Measurements from ENCODE around the gene USP36. TPM values are rescaled to one million over a fixed set of nuclear protein-coding genes. Genes with fewer than 3 reads are reported as not detected.

The USP36 gene
- total and polyA plus RNA-seq, 9 of the 15 experiments (the other 6 are each of a cell fraction or from before 2014, with no cell fraction given) = 6.4 to 72.8 (median 22.5) TPM

DNA sequence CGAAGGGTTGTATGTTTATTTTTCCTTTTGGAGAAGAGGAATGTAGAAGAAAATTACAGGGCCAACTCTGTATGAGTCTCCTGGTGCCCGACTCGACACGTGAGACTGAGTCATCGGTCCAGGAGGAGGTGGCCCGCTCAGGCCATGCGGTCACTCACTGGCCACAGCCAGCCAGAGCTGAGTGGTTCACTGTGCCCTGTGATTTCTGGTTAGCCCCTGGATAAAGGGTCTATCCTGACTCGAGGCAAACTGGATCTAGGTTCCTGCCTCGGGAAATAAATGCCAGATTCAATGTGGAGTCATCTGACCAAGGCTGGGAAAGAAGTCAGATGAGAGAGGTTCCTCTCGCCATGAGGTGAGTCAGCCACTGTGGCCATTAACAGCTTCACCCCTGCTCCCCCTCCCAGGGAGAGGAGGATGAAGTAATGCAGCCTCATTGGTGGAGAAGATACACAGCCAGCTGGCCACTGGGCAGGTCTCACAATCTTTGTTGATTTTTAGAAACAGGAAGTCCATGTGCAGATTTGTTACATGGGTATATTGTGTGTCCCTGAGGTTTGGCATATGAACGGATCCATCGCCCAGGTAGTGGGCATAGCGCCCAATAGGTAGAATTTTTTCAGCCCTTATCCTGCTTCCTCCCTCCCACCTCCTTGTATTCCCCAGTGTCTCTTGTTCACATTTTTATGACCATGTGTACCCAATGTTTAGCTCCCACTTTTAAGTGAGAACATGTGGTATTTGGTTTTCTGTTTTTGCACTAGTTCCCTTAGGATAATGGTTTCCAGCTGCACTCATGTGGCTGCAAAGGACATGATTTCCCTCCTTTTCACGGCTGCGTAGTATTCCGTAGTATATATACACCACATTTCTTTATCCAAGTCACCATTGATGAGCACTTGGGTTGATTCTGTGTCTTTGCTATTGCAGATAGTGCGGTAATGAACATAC, 21.7 kb upstream of the USP36 start (continued):
- TF ChIP-seq, protein P1, sequence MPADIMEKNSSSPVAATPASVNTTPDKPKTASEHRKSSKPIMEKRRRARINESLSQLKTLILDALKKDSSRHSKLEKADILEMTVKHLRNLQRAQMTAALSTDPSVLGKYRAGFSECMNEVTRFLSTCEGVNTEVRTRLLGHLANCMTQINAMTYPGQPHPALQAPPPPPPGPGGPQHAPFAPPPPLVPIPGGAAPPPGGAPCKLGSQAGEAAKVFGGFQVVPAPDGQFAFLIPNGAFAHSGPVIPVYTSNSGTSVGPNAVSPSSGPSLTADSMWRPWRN (IDR thresholded peaks at IDR 0.05; ENCODE audit: low read depth) = 0 out of 2 replicates have a peak, but pooled peaks have one; percentile 13
- peak; percentile 79 for TF ChIP-seq NFRKB (IDR thresholded peaks at IDR 0.05; ENCODE audit: low read depth)
- TF ChIP-seq NRF1 (conservative IDR thresholded peaks at IDR 0.05 in 1 of 2, IDR thresholded peaks at IDR 0.05 in 1 of 2) = peak in 1 of 2 experiments; percentile 47; a peak in 1 of 4 replicates
- peak; percentile 88 for TF ChIP-seq SMARCA4 (IDR thresholded peaks at IDR 0.05)
- peak; percentile 92 for TF ChIP-seq ZNF175 (CRISPR knock-in tag; IDR thresholded peaks at IDR 0.05; ENCODE audit: low read depth)
- peak; percentile 51 for TF ChIP-seq NFE2 (IDR thresholded peaks at IDR 0.05; ENCODE audit: low read depth)
- TF ChIP-seq HCFC1 (IDR thresholded peaks at IDR 0.05; ENCODE audit: low read depth, low read length) = 0 out of 2 replicates have a peak, but pooled peaks have one; percentile 6
- peak; percentile 63 for TF ChIP-seq KLF13 (tag; IDR thresholded peaks at IDR 0.05; ENCODE audit: borderline replicate concordance, low read depth)
- TF ChIP-seq TOE1 (IDR thresholded peaks at IDR 0.05; ENCODE audit: borderline replicate concordance) = peak; percentile 74
- no peak for TF ChIP-seq TOE1 (CRISPR knock-in tag; IDR thresholded peaks at IDR 0.05; ENCODE audit: borderline replicate concordance, low read depth)
- TF ChIP-seq FOXJ2 (tag; IDR thresholded peaks at IDR 0.05) = peak; percentile 48
- no peak for TF ChIP-seq NR2F6 (CRISPR knock-in tag; IDR thresholded peaks at IDR 0.05)
- no peak; the same call in 1 of the 2 replicates for TF ChIP-seq NR2C1 (IDR thresholded peaks at IDR 0.05)
- peak; percentile 64 for TF ChIP-seq NR2C1 (tag; IDR thresholded peaks at IDR 0.05)
- peak; percentile 33; the same call in 1 of the 2 replicates for TF ChIP-seq CREM (IDR thresholded peaks at IDR 0.05; ENCODE audit: low read depth)
- peak; percentile 79 for TF ChIP-seq CHD4 (IDR thresholded peaks at IDR 0.05; ENCODE audit: insufficient read depth, insufficient replicate concordance, low read depth, low read length, poor library complexity, severe bottlenecking)
- peak; percentile 61 for TF ChIP-seq DMBX1 (CRISPR knock-in tag; IDR thresholded peaks at IDR 0.05; ENCODE audit: borderline replicate concordance)
- TF ChIP-seq, protein P2, sequence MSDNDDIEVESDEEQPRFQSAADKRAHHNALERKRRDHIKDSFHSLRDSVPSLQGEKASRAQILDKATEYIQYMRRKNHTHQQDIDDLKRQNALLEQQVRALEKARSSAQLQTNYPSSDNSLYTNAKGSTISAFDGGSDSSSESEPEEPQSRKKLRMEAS (CRISPR knock-in tag; IDR thresholded peaks at IDR 0.05) = peak; percentile 97
- 0 out of 2 replicates have a peak, but pooled peaks have one; percentile 41 for TF ChIP-seq ELF2 (CRISPR knock-in tag; IDR thresholded peaks at IDR 0.05)
- no peak for TF ChIP-seq THRAP3 (IDR thresholded peaks at IDR 0.05; ENCODE audit: borderline replicate concordance)
- TF ChIP-seq, protein P3, sequence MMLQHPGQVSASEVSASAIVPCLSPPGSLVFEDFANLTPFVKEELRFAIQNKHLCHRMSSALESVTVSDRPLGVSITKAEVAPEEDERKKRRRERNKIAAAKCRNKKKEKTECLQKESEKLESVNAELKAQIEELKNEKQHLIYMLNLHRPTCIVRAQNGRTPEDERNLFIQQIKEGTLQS (IDR thresholded peaks at IDR 0.05) = peak; percentile 99
- TF ChIP-seq, protein P3 (CRISPR knock-in tag; conservative IDR thresholded peaks at IDR 0.05) = peak; percentile 97
- TF ChIP-seq, protein P4, sequence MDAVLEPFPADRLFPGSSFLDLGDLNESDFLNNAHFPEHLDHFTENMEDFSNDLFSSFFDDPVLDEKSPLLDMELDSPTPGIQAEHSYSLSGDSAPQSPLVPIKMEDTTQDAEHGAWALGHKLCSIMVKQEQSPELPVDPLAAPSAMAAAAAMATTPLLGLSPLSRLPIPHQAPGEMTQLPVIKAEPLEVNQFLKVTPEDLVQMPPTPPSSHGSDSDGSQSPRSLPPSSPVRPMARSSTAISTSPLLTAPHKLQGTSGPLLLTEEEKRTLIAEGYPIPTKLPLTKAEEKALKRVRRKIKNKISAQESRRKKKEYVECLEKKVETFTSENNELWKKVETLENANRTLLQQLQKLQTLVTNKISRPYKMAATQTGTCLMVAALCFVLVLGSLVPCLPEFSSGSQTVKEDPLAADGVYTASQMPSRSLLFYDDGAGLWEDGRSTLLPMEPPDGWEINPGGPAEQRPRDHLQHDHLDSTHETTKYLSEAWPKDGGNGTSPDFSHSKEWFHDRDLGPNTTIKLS (IDR thresholded peaks at IDR 0.05; ENCODE audit: borderline replicate concordance, low read depth) = peak; percentile 50; the same call in 1 of the 2 replicates

All from K562 (cell line).